T1000 (cell line): Measurements from ENCODE around the gene ZNF609.

Source experiments
- DNase-seq: peaks from one replicate; lab custom pipeline; 2025; ENCODE audit warnings: mixed read lengths; lab: John Stamatoyannopoulos, UW

Gene ZNF609

GRCh38 chr15:64731805-64732151 is 271.4 kb downstream of the ZNF609 start:
- DNase-seq = no peak

- no peak for DNase-seq
Measured at GRCh38 chr15:64732156-64732860, 271.9 kb downstream of the ZNF609 start.
